Activated T-helper 1 cell treated with anti-CD3 and anti-CD28 coated beads, Interleukin-2, amount 50 U/mL, for 16 hours (primary cell): ENCODE data around the gene KHNYN.

ENCODE experiments used
- DNase-seq, 2 donors: peaks; one replicate each; pipeline ENCODE4 v3.0.0-alpha.2; 2020; ENCODE audit warnings: low read depth in 1 of 2, low spot score in 1 of 2

Gene KHNYN

DNA sequence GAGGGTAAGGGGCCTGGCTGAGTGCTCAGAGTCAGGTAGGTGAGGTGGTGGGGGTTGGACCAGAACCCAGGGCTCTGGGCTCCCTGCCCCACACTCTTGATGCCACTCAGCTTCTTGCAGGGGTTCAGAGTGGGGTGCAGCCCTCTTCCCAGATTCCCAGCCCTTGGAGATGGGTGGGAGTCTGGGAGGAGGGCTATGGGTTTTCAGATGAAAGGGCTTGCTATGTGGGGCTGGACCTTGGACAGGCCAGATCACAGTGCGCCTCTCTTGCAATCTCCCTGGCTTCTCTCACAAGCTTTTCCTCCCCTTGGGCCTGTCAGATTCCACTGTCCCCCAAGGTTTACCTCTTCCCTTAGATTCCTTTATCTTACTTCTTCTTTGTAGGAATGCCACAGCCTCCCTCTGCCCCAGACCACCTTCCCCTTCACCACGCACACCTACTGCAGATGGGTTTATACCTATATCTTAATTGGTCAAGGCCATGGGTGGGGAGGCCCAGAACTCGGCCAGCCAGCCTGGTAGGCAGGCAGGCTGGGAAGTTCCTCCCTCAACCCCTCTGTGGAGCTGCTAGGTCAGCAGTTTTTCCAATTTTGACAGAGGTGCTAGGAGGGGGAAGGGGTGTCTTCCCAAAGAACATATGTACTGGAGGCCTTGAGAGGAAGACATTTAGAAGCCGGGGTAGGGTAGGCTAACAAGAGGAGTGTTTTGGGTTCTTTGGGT lies 29.6 kb upstream of the KHNYN start:
- no peak for DNase-seq

DNA sequence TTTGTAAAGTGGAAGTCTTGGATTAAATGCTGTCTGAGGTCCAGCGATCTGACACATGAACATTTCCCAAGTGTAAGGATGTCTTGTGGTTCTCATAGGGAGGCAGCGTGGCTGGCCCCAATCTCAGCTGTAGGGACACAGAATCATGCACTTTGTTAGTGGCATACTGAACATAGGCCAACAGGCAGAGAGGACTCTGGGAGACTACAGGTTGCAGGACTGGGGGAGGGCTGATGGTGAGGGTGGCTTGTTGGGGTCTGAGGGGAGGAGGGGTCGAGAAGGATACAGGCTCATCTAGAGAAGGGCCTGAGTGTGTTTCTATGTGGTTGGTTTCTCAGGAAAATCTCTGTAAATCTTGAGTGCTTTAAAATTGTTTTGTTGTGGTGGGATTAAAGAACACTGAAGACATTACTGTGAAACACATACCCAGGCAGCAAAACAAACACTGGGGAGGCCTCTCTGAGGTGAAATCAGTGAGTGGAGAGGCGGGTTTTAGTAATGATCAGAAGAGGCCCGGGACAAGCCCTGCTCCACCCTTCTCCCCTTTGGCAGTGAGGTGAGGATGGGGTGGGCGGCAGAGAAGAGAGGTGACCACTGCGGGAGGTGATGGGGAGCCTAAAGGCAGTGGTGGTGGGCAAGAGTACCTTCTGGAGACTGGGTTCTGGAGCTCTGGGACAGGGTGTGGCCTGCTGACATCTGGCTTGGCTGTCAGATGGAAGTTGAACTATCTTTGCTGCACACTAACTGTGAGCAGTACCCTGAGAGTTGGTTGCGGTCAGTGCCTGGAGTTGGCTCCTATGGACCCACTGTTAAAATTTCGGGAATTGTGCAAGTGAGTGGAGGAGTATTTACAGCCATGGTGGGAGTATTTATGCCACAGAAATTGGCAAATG lies 27.7 kb upstream of the KHNYN start:
- no peak for DNase-seq

DNA sequence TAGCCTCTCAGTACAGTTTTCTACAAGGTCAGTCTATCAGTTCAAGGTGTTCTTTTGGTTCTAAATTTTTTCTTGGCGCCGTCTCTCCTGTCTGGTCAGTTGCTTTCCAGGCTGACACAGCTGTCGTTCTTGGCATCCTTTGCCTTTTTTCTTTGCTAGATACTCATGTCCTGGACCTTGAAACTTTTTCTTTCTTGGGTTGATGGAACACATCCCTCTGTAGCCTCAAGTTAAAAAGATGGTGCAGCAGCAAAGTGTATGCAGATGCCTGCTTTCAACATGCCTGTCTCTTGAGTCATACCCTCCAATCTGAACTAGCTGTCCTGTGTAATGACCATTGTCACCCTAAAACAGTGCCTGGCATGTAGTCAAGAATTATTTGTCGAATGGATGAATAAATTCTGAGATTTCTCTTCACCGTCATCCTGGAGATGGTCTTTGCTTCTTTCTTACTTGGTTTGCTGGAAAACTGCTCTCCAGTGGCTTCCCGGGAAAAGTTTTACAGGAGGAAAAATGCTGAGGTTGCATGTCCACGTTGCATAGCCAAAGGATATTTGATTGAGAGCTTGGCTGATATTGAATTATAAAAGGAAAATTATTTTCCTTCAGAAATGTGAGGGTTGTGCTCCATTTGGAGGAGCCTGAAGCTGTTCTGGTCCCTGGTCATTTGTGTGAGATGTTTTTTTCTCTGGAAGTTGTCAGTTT lies 26.3 kb upstream of the KHNYN start:
- DNase-seq, result no peak

DNA sequence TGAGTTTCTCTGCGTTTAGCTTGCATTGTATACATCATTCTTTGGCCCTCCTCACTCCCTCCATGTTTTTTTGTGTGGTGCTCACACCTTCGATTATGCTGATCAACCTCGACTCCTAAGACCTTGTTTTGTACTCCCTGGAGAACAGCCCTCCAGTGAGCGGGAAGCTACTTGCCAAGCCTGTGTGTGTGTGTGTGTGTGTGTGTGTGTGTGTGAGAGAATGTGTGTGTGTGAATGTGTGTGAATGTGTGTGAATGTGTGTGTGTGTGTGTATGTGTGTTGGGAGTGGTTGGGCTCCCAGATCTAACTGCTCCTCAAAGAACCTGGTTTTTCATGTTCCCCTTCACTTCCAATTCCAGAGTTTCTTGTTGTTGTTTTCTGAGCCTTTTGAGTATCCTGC lies 24.9 kb upstream of the KHNYN start:
- no peak for DNase-seq

DNA sequence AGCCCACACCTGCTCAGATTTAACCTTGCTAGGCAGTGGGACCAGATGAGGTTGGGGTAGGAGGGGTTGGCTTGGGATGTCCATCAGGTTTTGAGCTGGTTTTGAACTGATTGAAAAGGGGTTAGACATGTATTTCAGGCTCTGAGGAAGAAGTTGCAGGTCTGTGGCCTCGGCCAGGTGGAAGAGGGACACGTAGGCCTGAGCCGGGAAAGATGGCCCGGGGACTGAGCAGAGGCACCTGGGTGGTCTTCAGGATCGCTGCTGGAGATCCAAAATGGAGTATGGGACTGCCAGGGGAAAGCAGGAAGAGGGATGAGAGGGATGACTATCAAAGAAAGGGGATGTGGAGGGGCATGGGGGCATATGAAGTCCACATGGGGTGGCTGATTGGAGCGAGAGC lies 23.3 kb upstream of the KHNYN start:
- DNase-seq, result no peak

DNA sequence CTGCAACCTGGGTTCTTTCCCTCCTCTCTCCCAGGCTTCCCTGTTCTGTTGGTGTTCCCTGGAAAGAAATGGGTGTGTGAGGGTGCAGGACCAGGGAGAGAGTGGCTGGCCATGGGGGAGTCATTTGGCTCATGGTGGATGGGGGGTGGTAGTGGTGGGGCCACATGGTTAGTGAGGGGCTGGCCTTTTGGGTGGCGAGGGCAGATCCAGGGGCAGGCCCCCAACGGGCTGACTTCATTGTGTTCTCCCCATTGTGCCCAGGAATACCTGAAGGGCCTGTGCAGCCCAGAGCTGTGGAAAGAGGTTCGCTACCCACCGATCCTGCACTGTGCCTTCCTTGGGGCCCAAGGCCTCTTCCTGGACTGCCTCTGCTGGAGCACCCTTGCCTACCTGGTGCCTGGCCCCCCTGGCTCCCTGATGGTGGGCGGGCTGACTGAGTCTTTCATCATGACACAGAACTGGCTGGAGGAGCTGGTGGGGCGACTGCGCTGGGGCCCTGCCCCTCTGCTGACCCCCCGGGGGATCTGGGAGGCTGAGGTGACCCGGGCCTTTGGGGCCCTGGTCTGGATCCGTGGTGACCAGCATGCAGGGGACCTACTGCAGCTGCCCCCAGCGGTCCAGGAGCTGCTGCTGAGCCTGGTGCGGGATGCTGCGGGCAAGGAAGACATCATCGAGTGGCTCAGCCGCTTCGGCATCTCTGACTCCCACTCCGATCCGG lies 22.0 kb upstream of the KHNYN start:
- no peak for DNase-seq

DNA sequence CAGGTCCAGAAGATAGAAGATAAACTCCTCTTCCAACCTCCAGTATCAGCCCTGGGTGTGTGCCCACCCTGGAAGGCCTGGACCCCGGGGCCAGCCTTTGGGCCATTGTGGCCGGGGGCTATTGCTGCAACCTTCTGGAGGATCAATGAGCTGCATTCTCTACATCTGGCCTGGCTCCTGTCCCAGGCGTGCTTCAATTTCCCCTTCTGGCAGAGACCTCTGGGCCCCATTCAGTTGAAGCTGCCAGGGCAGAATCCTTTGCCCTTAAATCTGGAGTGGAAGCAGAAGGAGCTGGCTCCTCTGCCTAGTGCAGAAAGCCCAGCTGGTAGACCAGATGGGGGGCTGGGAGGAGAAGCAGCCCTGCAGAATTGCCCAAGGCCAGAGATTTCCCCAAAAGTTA lies 21.0 kb upstream of the KHNYN start:
- DNase-seq, result no peak

DNA sequence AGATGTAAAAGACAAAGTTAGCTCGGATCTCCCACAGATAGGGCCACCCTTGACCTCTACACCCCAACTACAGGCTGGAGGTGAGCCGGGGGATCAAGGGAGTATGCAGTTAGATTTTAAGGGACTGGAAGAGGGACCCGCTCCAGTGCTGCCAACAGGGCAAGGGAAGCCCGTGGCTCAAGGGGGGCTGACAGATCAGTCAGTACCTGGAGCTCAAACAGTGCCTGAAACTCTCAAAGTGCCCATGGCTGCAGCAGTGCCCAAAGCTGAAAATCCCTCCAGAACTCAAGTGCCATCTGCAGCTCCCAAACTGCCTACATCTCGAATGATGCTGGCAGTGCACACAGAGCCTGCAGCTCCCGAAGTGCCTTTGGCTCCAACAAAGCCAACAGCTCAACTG lies 20.6 kb upstream of the KHNYN start:
- DNase-seq, result no peak

DNA sequence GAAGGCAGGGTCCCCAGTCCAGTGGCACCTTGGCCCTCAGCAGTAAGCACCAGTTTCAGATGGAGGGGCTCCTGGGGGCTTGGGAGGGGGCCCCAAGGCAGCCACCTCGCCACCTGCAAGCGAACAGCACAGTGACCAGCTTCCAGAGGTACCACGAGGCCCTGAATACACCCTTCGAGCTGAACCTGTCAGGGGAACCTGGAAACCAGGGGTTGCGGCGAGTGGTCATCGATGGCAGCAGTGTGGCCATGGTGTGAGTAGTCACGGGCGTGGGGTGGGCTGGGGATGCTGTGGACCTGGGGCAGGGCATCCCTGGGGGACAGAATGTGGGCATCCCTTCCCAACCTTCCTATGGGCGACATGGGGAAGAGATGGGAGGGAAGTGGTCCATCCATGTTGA lies 19.8 kb upstream of the KHNYN start:
- DNase-seq, result no peak

DNA sequence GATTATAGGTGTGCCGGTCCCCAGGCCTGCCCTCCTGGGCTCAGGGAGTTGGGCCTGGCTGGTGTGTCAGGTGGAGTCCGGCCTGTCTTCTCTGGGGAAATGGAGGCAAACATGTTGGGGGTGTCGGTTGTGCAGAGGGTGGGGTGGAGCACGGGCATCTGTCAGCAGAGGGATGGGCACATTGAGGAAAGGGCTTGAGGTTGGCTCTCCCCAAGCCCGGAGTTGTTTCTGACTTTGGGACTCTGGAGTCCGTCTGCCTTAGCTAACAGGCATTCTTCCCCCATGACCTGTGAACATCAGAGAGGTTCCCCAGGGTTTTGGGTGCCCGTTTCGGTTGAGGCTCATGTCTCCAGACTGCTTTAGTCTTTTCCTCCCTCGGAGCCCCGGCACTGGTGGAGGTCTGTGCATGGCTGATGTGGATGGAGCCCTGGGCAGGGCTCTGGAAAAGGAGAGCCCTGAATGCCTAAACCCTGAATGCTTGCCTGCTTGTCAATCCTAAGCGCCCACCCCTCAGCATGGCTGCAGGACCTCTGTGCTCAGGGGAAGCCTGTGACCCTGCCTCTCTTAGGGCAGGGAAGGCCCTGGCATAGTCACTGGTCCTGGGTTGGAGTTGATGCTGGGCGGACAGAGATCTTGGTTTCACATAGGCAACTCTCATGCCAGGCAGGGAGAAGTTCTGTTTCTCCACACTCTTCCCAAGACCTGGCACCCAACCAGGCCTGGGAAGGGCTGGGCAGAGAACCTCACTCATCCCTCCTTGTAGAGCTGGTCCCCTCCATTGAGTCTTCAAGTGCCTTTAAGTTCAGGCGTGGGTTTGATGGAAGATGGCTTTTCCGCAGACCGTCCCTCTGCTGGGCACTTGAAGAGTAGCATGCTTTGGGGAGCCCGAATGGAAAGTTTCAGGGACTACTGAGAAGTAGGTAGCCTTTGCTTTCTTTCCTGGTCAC lies 18.0 kb upstream of the KHNYN start:
- DNase-seq, result no peak

DNA sequence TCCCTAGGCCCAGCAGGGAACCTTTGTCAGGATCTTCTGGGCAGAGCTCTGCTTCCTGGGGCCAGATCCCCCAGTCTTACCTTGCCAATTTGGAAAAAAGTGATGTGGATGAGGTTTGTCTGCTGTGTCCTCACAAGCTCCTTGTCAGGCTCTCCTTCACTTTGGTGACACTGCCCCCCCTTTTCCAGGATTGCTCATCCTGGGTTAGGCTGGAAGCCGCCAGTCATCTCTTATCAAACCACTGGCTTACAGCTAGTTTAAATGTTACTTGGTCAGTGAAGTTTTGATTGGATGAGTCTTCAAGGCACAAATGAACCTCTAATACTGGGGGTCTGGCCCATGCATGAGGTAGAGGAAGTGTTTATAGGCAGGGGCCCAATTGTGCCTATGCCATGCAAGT lies 15.7 kb upstream of the KHNYN start:
- no peak for DNase-seq

DNA sequence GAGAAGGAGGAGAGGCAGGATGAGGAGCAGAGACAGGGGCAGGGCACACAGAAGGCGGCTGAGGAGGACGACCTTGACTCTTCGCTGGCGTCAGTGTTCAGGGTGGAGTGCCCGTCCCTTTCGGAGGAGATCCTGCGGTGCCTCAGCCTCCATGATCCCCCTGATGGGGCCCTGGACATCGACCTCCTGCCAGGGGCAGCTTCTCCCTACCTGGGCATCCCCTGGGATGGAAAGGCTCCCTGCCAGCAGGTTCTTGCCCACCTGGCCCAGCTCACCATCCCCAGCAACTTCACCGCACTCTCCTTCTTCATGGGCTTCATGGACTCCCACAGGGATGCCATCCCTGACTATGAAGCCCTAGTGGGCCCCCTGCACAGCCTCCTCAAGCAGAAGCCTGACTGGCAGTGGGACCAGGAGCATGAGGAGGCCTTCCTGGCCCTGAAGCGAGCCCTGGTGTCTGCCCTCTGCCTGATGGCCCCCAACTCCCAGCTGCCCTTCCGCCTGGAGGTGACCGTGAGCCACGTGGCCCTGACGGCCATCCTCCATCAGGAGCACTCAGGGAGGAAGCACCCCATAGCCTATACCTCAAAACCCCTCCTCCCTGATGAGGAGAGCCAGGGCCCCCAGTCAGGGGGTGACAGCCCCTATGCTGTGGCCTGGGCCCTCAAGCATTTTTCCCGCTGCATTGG lies 14.9 kb upstream of the KHNYN start:
- no peak for DNase-seq

DNA sequence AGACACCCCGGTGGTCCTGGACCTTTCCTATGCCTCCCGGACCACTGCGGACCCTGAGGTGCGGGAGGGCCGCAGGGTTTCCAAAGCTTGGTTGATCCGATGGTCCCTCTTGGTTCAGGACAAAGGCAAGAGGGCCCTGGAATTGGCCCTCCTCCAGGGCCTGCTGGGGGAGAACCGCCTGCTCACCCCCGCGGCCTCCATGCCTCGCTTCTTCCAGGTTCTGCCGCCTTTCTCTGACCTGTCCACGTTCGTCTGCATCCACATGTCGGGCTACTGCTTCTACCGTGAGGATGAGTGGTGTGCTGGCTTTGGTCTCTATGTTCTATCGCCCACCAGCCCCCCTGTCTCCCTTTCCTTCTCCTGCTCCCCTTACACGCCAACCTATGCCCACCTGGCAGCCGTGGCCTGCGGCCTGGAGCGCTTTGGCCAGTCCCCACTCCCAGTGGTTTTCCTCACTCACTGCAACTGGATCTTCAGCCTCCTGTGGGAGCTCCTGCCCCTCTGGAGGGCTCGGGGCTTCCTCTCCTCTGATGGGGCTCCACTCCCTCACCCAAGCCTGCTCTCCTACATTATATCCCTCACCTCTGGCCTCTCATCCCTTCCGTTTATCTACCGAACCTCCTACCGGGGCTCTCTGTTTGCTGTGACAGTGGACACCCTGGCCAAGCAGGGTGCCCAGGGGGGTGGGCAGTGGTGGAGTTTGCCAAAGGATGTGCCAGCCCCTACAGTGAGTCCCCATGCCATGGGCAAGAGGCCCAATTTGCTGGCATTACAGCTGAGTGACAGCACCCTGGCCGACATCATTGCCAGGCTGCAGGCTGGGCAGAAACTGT lies 14.1 kb upstream of the KHNYN start:
- DNase-seq, result no peak

DNA sequence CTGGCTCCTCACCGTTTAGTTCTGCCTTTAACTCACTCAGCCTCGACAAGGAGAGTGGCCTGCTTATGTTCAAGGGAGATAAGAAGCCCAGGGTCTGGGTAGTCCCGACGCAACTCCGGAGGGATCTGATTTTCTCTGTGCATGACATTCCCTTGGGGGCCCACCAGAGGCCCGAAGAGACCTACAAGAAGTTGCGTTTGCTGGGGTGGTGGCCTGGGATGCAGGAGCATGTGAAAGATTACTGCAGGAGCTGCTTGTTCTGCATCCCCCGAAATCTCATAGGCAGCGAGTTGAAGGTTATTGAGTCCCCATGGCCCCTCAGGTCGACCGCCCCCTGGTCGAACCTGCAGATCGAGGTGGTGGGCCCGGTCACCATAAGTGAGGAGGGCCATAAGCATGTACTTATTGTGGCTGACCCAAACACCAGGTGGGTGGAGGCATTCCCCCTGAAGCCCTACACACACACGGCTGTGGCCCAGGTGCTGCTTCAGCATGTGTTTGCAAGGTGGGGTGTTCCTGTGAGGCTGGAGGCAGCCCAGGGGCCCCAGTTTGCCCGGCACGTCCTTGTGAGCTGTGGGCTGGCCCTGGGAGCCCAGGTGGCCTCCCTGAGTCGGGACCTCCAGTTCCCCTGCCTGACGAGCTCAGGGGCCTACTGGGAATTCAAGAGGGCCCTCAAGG lies 13.4 kb upstream of the KHNYN start:
- no peak for DNase-seq

DNA sequence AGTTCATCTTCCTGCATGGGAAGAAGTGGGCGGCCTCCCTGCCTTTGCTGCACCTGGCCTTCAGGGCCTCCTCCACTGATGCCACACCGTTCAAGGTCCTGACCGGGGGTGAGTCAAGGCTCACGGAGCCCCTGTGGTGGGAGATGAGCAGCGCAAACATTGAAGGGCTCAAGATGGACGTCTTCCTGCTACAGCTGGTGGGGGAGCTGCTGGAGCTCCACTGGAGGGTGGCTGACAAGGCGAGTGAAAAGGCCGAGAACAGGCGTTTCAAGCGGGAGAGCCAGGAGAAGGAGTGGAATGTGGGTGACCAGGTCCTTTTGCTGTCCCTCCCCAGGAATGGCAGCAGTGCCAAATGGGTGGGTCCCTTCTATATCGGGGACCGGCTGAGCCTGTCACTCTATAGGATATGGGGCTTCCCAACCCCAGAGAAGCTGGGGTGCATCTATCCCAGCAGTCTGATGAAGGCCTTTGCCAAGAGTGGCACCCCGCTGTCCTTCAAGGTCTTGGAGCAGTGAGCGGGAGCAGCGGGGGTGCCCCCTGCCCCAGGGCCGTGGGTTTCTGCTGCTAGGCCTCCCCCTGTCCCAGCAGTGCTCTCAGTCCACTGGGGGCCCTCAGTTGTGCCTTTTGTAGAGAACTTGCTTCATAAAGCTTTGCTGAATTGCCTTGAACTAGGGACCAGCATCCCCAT lies 12.7 kb upstream of the KHNYN start:
- no peak for DNase-seq

DNA sequence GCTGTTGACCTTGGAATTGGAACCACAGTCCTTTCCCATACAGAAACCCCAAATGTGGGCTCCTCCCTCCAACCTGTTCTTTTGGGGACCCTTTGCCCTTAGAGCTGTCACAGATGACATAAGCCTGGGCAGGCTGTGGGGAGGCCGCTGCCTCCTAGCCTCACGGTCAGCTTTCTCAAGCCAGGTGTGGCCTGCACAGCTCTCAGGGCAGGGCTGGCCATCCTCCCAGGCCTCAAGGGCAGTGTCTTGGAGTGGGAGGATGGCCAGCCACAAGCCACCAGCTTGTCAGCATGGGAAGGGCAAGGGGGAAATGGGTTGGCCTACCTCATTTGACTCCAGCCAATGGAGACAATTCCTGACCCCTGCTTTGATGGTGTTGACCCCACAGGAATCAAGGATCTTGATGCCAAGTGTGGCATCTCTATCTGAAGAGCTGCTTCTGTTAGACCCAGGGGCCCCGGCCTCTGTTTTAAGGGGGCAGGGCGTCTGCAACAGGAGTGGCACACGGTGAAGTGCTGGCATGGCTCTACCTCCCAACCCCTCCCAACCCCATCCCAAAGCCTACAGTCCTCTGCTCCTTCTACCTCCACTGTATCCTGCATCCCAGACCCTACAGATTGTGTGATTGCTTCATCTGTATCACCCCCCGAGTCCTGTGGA lies 11.8 kb upstream of the KHNYN start:
- DNase-seq, result no peak

DNA sequence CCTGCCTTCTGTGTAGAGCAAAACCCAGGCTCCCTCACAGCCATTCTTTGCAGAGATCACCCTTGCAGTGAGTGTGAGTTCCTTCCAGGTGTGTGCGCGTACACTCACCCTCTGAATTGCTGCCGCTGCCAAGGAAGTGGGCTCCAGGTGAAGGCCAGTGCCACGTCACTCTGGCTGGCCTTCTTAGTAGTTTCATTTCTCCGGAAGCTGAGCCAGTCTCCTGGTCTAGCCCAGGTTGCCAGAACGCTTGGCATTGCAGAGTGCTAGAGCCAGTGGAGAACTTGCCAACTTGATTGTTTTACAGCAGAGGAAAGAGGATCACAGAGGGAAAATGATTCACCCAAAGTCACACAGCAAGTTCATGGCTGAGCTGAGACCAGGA lies 11.3 kb upstream of the KHNYN start:
- DNase-seq, result no peak
